GM12873 (cell line): ENCODE measurements around the gene AFP.

Source experiments
- CTCF ChIP-seq: IDR thresholded peaks from 2 replicates; pipeline ENCODE4 v1.5.1; 2012; ENCODE audit warnings: low read depth, mild to moderate bottlenecking, moderate library complexity, low read length, control low read depth; ENCODE audit not compliant: insufficient read depth; ENCODE audit errors: missing control alignments

Gene AFP

GRCh38 chr4:73409012-73409862 is 26.8 kb upstream of the AFP start:
- TF ChIP-seq CTCF = no peak

GRCh38 chr4:73409978-73410548 is 26.0 kb upstream of the AFP start:
- TF ChIP-seq CTCF = no peak

GRCh38 chr4:73410916-73411730 is 24.9 kb upstream of the AFP start:
- no peak for TF ChIP-seq CTCF

GRCh38 chr4:73411731-73412414 is 24.1 kb upstream of the AFP start:
- no peak for TF ChIP-seq CTCF

GRCh38 chr4:73413294-73413755 is 22.7 kb upstream of the AFP start:
- no peak for TF ChIP-seq CTCF

- TF ChIP-seq CTCF = no peak
These were observed 21.1 kb upstream of the AFP start for GRCh38 chr4:73414936-73415271.

GRCh38 chr4:73415807-73416238 is 20.2 kb upstream of the AFP start:
- no peak for TF ChIP-seq CTCF
